ENCODE data around the gene MED22.

DNA sequence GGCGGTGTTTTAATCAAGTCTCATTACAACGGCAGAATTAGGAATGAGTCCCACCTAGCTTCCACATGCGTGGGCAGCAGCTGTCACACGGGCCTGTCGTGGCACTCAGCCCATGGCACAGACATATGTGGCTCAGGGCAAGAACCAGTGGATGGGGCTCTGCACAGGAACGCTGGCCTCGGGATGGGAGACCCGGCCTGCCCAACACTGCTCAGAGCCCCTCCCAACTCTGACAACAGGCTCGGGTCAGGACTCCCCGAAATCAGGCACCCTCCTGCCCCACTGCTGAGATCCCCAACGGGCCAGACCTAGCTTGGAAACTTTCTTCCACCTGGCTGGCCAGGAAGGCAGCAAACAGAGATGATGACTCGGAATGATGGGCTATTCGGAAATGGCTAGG, 7.0 kb downstream of the MED22 start:
- TF ChIP-seq, protein P1, sequence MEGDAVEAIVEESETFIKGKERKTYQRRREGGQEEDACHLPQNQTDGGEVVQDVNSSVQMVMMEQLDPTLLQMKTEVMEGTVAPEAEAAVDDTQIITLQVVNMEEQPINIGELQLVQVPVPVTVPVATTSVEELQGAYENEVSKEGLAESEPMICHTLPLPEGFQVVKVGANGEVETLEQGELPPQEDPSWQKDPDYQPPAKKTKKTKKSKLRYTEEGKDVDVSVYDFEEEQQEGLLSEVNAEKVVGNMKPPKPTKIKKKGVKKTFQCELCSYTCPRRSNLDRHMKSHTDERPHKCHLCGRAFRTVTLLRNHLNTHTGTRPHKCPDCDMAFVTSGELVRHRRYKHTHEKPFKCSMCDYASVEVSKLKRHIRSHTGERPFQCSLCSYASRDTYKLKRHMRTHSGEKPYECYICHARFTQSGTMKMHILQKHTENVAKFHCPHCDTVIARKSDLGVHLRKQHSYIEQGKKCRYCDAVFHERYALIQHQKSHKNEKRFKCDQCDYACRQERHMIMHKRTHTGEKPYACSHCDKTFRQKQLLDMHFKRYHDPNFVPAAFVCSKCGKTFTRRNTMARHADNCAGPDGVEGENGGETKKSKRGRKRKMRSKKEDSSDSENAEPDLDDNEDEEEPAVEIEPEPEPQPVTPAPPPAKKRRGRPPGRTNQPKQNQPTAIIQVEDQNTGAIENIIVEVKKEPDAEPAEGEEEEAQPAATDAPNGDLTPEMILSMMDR (IDR thresholded peaks at IDR 0.05; ENCODE audit: insufficient read depth, low read length, poor library complexity, severe bottlenecking) = no peak
- TF ChIP-seq EZH2phosphoT487 (conservative IDR thresholded peaks at IDR 0.05; ENCODE audit: low read length) = no peak

All from SU-DHL-6 (cell line).